H9 (cell line): ENCODE measurements around the gene RNF175. TPM values are rescaled to one million over a fixed set of nuclear protein-coding genes. Genes with fewer than 3 reads are reported as not detected.

Source experiments
- DNase-seq: peaks from one replicate; pipeline ENCODE4 v3.0.0-alpha.2; 2017
- H2AFZ ChIP-seq: one replicate; pipeline ENCODE4 v1.6.1; 2013; ENCODE audit warnings: mild to moderate bottlenecking, low read length, control low read depth, moderate library complexity
- H2AK5ac ChIP-seq: 2 replicates; pipeline ENCODE4 v1.6.1; 2013; ENCODE audit warnings: low read length, control low read depth, mixed read lengths; ENCODE audit not compliant: insufficient read length
- H2BK120ac ChIP-seq: one replicate; pipeline ENCODE4 v1.6.1; 2013; ENCODE audit warnings: low read depth, mild to moderate bottlenecking, low read length, control low read depth, inconsistent platforms; ENCODE audit not compliant: poor library complexity, severe bottlenecking
- H2BK12ac ChIP-seq: 2 replicates; pipeline ENCODE4 v1.6.1; 2013; ENCODE audit warnings: low read length, control low read depth, mixed read lengths, low read depth; ENCODE audit not compliant: insufficient read length
- H2BK15ac ChIP-seq: 2 replicates; pipeline ENCODE4 v1.6.1; 2013; ENCODE audit warnings: low read depth, low read length, control low read depth
- H2BK20ac ChIP-seq: one replicate; pipeline ENCODE4 v1.6.1; 2013; ENCODE audit warnings: low read depth, mild to moderate bottlenecking, low read length, control low read depth, inconsistent platforms; ENCODE audit not compliant: poor library complexity, severe bottlenecking
- H2BK5ac ChIP-seq: 2 replicates; pipeline ENCODE4 v1.6.1; 2013; ENCODE audit warnings: low read length, control low read depth, mixed read lengths; ENCODE audit not compliant: insufficient read length
- H3K14ac ChIP-seq: 2 replicates; pipeline ENCODE4 v1.6.1; 2013; ENCODE audit warnings: low read length, control low read depth; ENCODE audit not compliant: insufficient read depth
- H3K18ac ChIP-seq: 2 replicates; pipeline ENCODE4 v1.6.1; 2013; ENCODE audit warnings: low read depth, mild to moderate bottlenecking, mixed read lengths, low read length, control low read depth; ENCODE audit not compliant: insufficient read length
- H3K23ac ChIP-seq: 2 replicates; pipeline ENCODE4 v1.6.1; 2013; ENCODE audit warnings: low read length, control low read depth, mixed read lengths, low read depth; ENCODE audit not compliant: insufficient read length
- H3K23me2 ChIP-seq: 2 replicates; pipeline ENCODE4 v1.6.1; 2013; ENCODE audit warnings: low read depth, mild to moderate bottlenecking, mixed read lengths, low read length, control low read depth; ENCODE audit not compliant: insufficient read length, poor library complexity, severe bottlenecking
- H3K27ac ChIP-seq: 2 replicates; pipeline ENCODE4 v1.5.1; 2013; ENCODE audit warnings: low read length, control low read depth, mixed read lengths, low read depth; ENCODE audit not compliant: insufficient read length
- H3K27me3 ChIP-seq: 2 replicates; pipeline ENCODE4 v1.6.1; 2013; ENCODE audit warnings: low read length, control low read depth, inconsistent platforms; ENCODE audit not compliant: insufficient read depth
- H3K4ac ChIP-seq: 2 replicates; pipeline ENCODE4 v1.6.1; 2013; ENCODE audit warnings: low read depth, mild to moderate bottlenecking, control low read depth, inconsistent platforms, low read length, moderate library complexity
- H3K4me1 ChIP-seq: 2 replicates; pipeline ENCODE4 v1.6.1; 2013; ENCODE audit warnings: low read length, control low read depth, inconsistent platforms; ENCODE audit not compliant: insufficient read depth
- H3K4me2 ChIP-seq: 2 replicates; pipeline ENCODE4 v1.6.1; 2013; ENCODE audit warnings: low read length, control low read depth, mixed read lengths; ENCODE audit not compliant: insufficient read length, insufficient read depth
- H3K56ac ChIP-seq: 2 replicates; pipeline ENCODE4 v1.6.1; 2013; ENCODE audit warnings: low read depth, mild to moderate bottlenecking, mixed read lengths, low read length, control low read depth; ENCODE audit not compliant: insufficient read length
- H3K79me1 ChIP-seq: 2 replicates; pipeline ENCODE4 v1.6.1; 2013; ENCODE audit warnings: low read depth, mild to moderate bottlenecking, moderate library complexity, low read length, control low read depth, inconsistent platforms; ENCODE audit not compliant: insufficient read depth, poor library complexity, severe bottlenecking
- H3K79me2 ChIP-seq: 2 replicates; pipeline ENCODE4 v1.6.1; 2013; ENCODE audit warnings: low read length, control low read depth, inconsistent platforms; ENCODE audit not compliant: insufficient read depth
- H3K9ac ChIP-seq: 2 replicates; pipeline ENCODE4 v1.6.1; 2013; ENCODE audit warnings: low read length, control low read depth, mixed read lengths; ENCODE audit not compliant: insufficient read length; ENCODE audit errors: extremely low read depth
- H3K9me3 ChIP-seq: one replicate; pipeline ENCODE4 v1.6.1; 2013; ENCODE audit warnings: low read depth, low read length, inconsistent platforms; ENCODE audit not compliant: control insufficient read depth
- H3T11ph ChIP-seq: one replicate; pipeline ENCODE4 v1.6.1; 2013; ENCODE audit warnings: mild to moderate bottlenecking, low read length, control low read depth, inconsistent platforms
- H4K20me1 ChIP-seq: one replicate; pipeline ENCODE4 v1.6.1; 2013; ENCODE audit not compliant: control insufficient read depth, insufficient read length, insufficient read depth
- H4K5ac ChIP-seq: 2 replicates; pipeline ENCODE4 v1.6.1; 2013; ENCODE audit warnings: low read depth, mild to moderate bottlenecking, mixed read lengths, low read length, control low read depth; ENCODE audit not compliant: insufficient read length
- H4K8ac ChIP-seq: replicated peaks from 2 replicates; pipeline ENCODE4 v1.6.1; 2013; ENCODE audit warnings: low read length, control low read depth, mixed read lengths, low read depth; ENCODE audit not compliant: insufficient read length
- H4K91ac ChIP-seq: 2 replicates; pipeline ENCODE4 v1.6.1; 2013; ENCODE audit warnings: low read depth, mild to moderate bottlenecking, moderate library complexity, mixed read lengths, low read length, control low read depth; ENCODE audit not compliant: insufficient read length
- H3K27ac Mint-ChIP-seq, 3 experiments: 2 replicates in 2 of 3; 3 replicates in 1 of 3; pipeline ENCODE4 v1.8.0; 2020 to 2021; ENCODE audit warnings: mixed read lengths in 3 of 3, mild to moderate bottlenecking in 1 of 3, moderate library complexity in 1 of 3
- H3K27me3 Mint-ChIP-seq: 2 replicates; pipeline ENCODE4 v1.8.0; 2021; ENCODE audit warnings: low read depth, mild to moderate bottlenecking, moderate library complexity, mixed read lengths
- H3K36me3 Mint-ChIP-seq, 3 experiments: 2 replicates in 2 of 3; 3 replicates in 1 of 3; pipeline ENCODE4 v1.8.0; 2020 to 2021; ENCODE audit warnings: low read depth in 3 of 3, mixed read lengths in 3 of 3; ENCODE audit not compliant: insufficient read depth in 1 of 3
- H3K4me1 Mint-ChIP-seq, 2 experiments: 2 replicates each; pipeline ENCODE4 v1.8.0; 2020; ENCODE audit warnings: mixed read lengths in 2 of 2
- H3K4me3 Mint-ChIP-seq, 2 experiments: 2 replicates in 1 of 2; 3 replicates in 1 of 2; pipeline ENCODE4 v1.8.0; 2020 to 2021; ENCODE audit warnings: mild to moderate bottlenecking in 2 of 2, mixed read lengths in 2 of 2, moderate library complexity in 1 of 2
- H3K9me3 Mint-ChIP-seq, 2 experiments: 2 replicates in 1 of 2; 3 replicates in 1 of 2; pipeline ENCODE4 v1.8.0; 2020; ENCODE audit warnings: mild to moderate bottlenecking in 2 of 2, mixed read lengths in 2 of 2, moderate library complexity in 1 of 2
- total RNA-seq: library from RNA; stranded (reverse); gene quantifications from 2 replicates; pipeline ENCODE4 v1.2.1, GENCODE V29; 2021
- TF ChIP-seq, protein P1 (sequence below): fragments of 200-600 bp; sonication (generic); conservative IDR thresholded peaks from 3 replicates; pipeline ENCODE4 v1.8.0; 2021; ENCODE audit warnings: antibody characterized with exemption, mild to moderate bottlenecking

The RNF175 gene
- total RNA-seq, 1 experiment from 2014 or later: 4.3 TPM

GRCh38 chr4:153809307-153809706 is 49.5 kb upstream of the RNF175 start:
- no peak overlapping the region for H3K4me3 Mint-ChIP-seq
- Histone ChIP-seq H4K8ac (no peak overlapping the region), H3K23me2 (no peaks in the 10 kb centered on the region), H3K23ac (no peak overlapping the region), H3K4me2 (no peak overlapping the region), H3K18ac (no peak overlapping the region), H3K9me3 (no peaks in the 10 kb centered on the region), H3K14ac (no peak overlapping the region), H3K27ac (no peak overlapping the region), H2BK20ac (no peak overlapping the region), H3K4me1 (peaks cover 3% of the 10 kb centered on the region; the same call in 1 of the 2 replicates), H4K91ac (no peak overlapping the region), H2BK120ac (no peak overlapping the region), H3K4ac (no peak overlapping the region), H3K27me3 (no peaks in the 10 kb centered on the region), H3T11ph (no peak overlapping the region), H2BK15ac (no peak overlapping the region), H2AK5ac (no peak overlapping the region), H3K79me2 (no peaks in the 10 kb centered on the region), H2AFZ (no peak overlapping the region), H4K20me1 (no peaks in the 10 kb centered on the region), H3K9ac (no peak overlapping the region), H2BK5ac (no peak overlapping the region), H2BK12ac (no peak overlapping the region), H3K56ac (no peak overlapping the region), H3K79me1 (no peaks in the 10 kb centered on the region), H4K5ac (no peak overlapping the region)
- TF ChIP-seq, protein P1, sequence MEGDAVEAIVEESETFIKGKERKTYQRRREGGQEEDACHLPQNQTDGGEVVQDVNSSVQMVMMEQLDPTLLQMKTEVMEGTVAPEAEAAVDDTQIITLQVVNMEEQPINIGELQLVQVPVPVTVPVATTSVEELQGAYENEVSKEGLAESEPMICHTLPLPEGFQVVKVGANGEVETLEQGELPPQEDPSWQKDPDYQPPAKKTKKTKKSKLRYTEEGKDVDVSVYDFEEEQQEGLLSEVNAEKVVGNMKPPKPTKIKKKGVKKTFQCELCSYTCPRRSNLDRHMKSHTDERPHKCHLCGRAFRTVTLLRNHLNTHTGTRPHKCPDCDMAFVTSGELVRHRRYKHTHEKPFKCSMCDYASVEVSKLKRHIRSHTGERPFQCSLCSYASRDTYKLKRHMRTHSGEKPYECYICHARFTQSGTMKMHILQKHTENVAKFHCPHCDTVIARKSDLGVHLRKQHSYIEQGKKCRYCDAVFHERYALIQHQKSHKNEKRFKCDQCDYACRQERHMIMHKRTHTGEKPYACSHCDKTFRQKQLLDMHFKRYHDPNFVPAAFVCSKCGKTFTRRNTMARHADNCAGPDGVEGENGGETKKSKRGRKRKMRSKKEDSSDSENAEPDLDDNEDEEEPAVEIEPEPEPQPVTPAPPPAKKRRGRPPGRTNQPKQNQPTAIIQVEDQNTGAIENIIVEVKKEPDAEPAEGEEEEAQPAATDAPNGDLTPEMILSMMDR: no peak
- no peak overlapping the region for H3K27ac Mint-ChIP-seq
- peaks cover 0 to 2% (median 2%) of the 10 kb centered on the region in 3 experiments; a peak in 2 of 7 replicates for H3K36me3 Mint-ChIP-seq
- DNase-seq: no peak
- no peaks in the 10 kb centered on the region for H3K27me3 Mint-ChIP-seq
- H3K4me1 Mint-ChIP-seq: peaks cover 10% of the 10 kb centered on the region in 2 experiments
- H3K9me3 Mint-ChIP-seq: peaks cover 0 to 3% of the 10 kb centered on the region in 2 experiments; a peak in 3 of 5 replicates
